Measurements from ENCODE around the gene PPME1. TPM values are rescaled to one million over a fixed set of nuclear protein-coding genes. Genes with fewer than 3 reads are reported as not detected.

PPME1 gene
- total RNA-seq, 1 experiment from 2014 or later, result 47.9 TPM

DNA sequence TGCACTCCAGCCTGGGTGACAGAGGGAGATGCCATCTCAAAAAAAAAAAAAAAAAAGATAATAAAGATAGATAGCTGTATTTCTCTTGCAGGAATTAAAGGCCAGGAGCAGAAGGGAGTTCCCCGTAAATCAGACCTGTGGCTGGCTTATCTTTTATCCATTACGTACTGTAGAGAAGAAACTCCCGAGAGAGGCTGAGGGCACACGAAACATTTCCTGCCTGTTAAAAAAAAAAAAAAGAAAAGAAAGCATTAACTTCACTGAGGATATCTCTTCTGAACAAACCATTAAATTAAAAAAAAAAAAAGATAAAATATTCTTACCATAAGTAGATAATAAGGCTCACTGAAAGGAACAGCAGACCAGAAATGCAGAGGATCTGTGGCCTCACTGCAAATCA, 117.8 kb downstream of the PPME1 start:
- DNase-seq (ENCODE audit: low read depth, low spot score), result no peak
- in situ Hi-C loops (cut with HindIII; ENCODE audit: low pct_unique_long_range_greater_than_20kb, low sequenced_read_pairs), result no loop called here

GRCh38 chr11:74297484-74297883, 126.4 kb downstream of the PPME1 start:
- no peak for DNase-seq (ENCODE audit: low read depth, low spot score)
- in situ Hi-C loops (cut with HindIII; ENCODE audit: low pct_unique_long_range_greater_than_20kb, low sequenced_read_pairs), result no loop called here

DNA sequence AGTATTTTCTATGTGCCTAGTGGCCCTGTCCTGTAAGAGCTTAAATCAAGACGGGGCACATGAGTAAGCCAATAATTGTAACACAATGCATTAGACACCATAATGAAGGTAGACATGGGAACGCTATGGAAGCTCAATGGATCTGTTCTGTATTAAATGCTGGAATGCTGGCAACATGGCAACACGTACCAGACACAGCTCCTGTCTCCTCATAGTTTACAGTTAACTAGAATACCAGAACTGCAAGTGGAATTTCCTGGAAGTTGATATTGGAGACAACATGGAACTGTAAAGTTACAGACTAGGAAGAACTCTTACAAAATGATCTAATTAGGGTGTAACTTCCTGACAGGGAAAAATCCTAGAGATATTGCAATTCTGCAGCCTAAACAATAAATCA, 127.9 kb downstream of the PPME1 start:
- DNase-seq (ENCODE audit: low read depth, low spot score), result no peak
- in situ Hi-C loops (cut with HindIII; ENCODE audit: low pct_unique_long_range_greater_than_20kb, low sequenced_read_pairs), result no loop called here

Small RNA genes lying within 50 kb of the gene (small RNA-seq; reads per million reads assigned to genes)
- 0 reads per million in 2 experiments for gene AP002392.1
- gene RF00409, result 0 reads per million in 2 experiments

Other genes starting within 250 kb of the PPME1 start
- gene DNAJB13, start 220.3 kb upstream of the PPME1 start, total RNA-seq (2014; rRNA removed; shearing (Covaris generic)), result 0.40 TPM in 1 of 2 replicates, not detected in the other
- gene UCP2, start 188.4 kb upstream of the PPME1 start, total RNA-seq (2014; rRNA removed; shearing (Covaris generic)), result 0.63 and 2.4 TPM in 2 replicates
- 0.29 TPM in 1 of 2 replicates, not detected in the other for gene UCP3, start 162.2 kb upstream of the PPME1 start, total RNA-seq (2014; rRNA removed; shearing (Covaris generic))
- gene C2CD3, start 287 bp upstream of the PPME1 start, total RNA-seq (2014; rRNA removed; shearing (Covaris generic)), result 32.5 and 35.0 TPM in 2 replicates
- 2.2 and 2.6 TPM in 2 replicates for gene P4HA3, start 140.4 kb downstream of the PPME1 start, total RNA-seq (2014; rRNA removed; shearing (Covaris generic))
- gene PGM2L1, start 227.1 kb downstream of the PPME1 start, total RNA-seq (2014; rRNA removed; shearing (Covaris generic)), result 0.67 and 0.92 TPM in 2 replicates